GM12878 (cell line): ENCODE measurements around the gene SLC46A2.

Experiments used
- JUND ChIP-seq: IDR thresholded peaks from 2 replicates; pipeline ENCODE4 v1.6.1; 2012; ENCODE audit warnings: low read depth, mild to moderate bottlenecking, low read length, improper control_type of control experiment, moderate library complexity
- SKIL ChIP-seq: fragments of 450-650 bp; IDR thresholded peaks from 2 replicates; pipeline ENCODE4 v1.6.1; 2017; ENCODE audit warnings: mild to moderate bottlenecking, low read depth, inconsistent platforms; ENCODE audit not compliant: poor library complexity, severe bottlenecking
- USF2 ChIP-seq: IDR thresholded peaks from 2 replicates; pipeline ENCODE4 v1.6.1; 2011; ENCODE audit warnings: low read depth, low read length, improper control_type of control experiment, borderline replicate concordance

GRCh38 chr9:112863214-112863613 lies 27.5 kb downstream of the SLC46A2 start:
- TF ChIP-seq SKIL (no peak), USF2 (no peak), JUND (no peak)
